Esophagus squamous epithelium (tissue), 5 donors: Measurements from ENCODE around the gene CARF. TPM values are rescaled to one million over a fixed set of nuclear protein-coding genes. Genes with fewer than 3 reads are reported as not detected.
A peak's percentile ranks its signal among the peaks of the same experiment; 100 is the strongest.

Experiments used
- DNase-seq: peaks from one replicate; lab custom pipeline; 2025; lab: John Stamatoyannopoulos, UW
- H3K27ac ChIP-seq, 4 donors: fragments of 200-600 bp; sonication (generic); one replicate each; pipeline ENCODE4 v1.5.1; 2016 to 2019; ENCODE audit warnings: mild to moderate bottlenecking in 1 of 4
- H3K27me3 ChIP-seq, 4 donors: fragments of 200-600 bp; sonication (generic); 1 replicate in 3 of 4; 2 replicates in 1 of 4; pipeline versions ENCODE4 v1.5.1 to v1.6.0; 2017 to 2021; ENCODE audit warnings: antibody characterized with exemption in 1 of 4
- H3K36me3 ChIP-seq, 3 donors: fragments of 200-600 bp; sonication (generic); one replicate each; pipeline ENCODE4 v1.5.1; 2016 to 2019
- H3K4me1 ChIP-seq, 3 donors: fragments of 200-600 bp; sonication (generic); one replicate each; pipeline ENCODE4 v1.5.1; 2017 to 2019
- H3K4me3 ChIP-seq, 4 donors: fragments of 200-600 bp; sonication (generic); 1 replicate in 3 of 4; 2 replicates in 1 of 4; pipeline ENCODE4 v1.5.1; 2016 to 2019; ENCODE audit warnings: mild to moderate bottlenecking in 2 of 4, moderate library complexity in 1 of 4
- H3K9me3 ChIP-seq, 3 donors: fragments of 200-600 bp; sonication (generic); one replicate each; pipeline ENCODE4 v1.5.1; 2016 to 2019
- CTCF ChIP-seq, 6 experiments: fragments of 450-650 bp in 4 of 6; fragments of 200-600 bp in 2 of 6; sonication (generic) in 2 of 6; IDR thresholded peaks; one replicate each; pipeline ENCODE4 v1.5.1; 2016 to 2019; ENCODE audit warnings: antibody characterized with exemption in 6 of 6, mild to moderate bottlenecking in 4 of 6, moderate library complexity in 4 of 6
- POLR2A ChIP-seq, 4 donors: fragments of 450-650 bp; IDR thresholded peaks; one replicate each; pipeline ENCODE4 v1.6.1; 2017; ENCODE audit warnings: antibody characterized with exemption in 4 of 4, mild to moderate bottlenecking in 4 of 4, moderate library complexity in 3 of 4
- WGBS, 2 donors: methylation state at CpG; one replicate each; pipeline ENCODE4 v1.1.5; 2018; 5-methylcytosine and 5-hydroxymethylcytosine counted together
- intact Hi-C: fragments of 100-400 bp; cut with DNase I; formaldehyde crosslinking; loops from one replicate; pipeline ENCODE4 v1.15.0; 2022
- total RNA-seq, 4 donors: library from RNA; depleted of rRNA; stranded (reverse); fragments of >200 nt; gene quantifications; one replicate each; pipeline ENCODE4 v1.1.0, GENCODE V29; 2016
- donor health status: DM: yes; HTN: yes; CAD: no.

CARF gene
- total RNA-seq, 4 donors from 2014 or later: 2.4 to 11.6 (median 3.7) TPM

DNA sequence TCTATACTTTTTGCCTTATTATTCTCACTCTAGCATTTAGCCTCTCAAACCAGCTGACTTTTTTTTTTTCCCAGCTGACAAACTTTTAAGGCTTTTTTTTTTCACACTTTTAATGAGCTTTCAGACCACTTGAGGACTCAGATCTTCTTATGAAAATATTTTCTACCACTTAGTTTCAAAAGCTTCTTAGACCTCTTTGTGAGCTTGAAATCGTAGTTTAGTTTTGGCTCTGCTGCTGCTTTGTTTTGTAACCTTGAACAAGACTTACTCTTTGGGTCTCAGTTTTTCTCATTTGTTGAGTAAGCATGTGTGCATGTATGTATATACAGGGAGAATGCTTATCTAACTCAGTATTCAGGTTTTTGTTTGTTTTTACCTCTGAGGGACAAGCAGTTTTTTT is 106.1 kb downstream of the CARF start:
- intact Hi-C loops: no loop called here
- WGBS, 2 donors: 0 to 4% methylated on average over 1 of the region's 1 CpG
- H3K9me3 ChIP-seq: no peaks in the 10 kb centered on the region
- peaks cover 13 to 76% (median 18%) of the 10 kb centered on the region in 3 donors for H3K4me1 ChIP-seq
- no peaks in the 10 kb centered on the region for H3K36me3 ChIP-seq
- no peak for DNase-seq
- no peaks in the 10 kb centered on the region for H3K27me3 ChIP-seq
- TF ChIP-seq CTCF (IDR thresholded peaks at IDR 0.05) (no peak), POLR2A (IDR thresholded peaks at IDR 0.05) (no peak)
- H3K27ac ChIP-seq: peak overlapping the region in 2 of 4 donors; percentile 43 to 52
- H3K4me3 ChIP-seq: peak overlapping the region in 3 of 4 donors; percentile 14 to 88 (median 82)

DNA sequence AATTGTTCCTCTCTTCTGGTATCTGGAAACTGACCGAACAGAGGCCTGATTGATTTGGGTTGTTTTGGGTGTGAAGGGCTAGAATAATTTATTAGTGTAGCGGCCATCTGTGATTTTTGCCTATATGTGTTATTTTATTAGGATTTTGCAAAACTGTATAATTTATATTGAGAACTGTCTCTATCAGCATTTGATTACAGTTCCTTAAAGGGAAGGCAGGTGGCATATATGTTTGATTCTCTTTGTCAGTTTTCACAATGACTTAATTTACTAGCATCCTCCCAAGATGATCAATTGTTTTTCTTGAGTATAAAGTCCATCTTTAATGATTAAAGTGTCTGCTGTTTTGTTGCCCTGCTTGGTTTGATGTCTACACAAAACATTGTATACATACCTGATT is 107.1 kb downstream of the CARF start:
- intact Hi-C loops: no loop called here
- Histone ChIP-seq H3K27ac (peak overlapping the region in 1 of 4 donors; percentile 52), H3K4me1 (peaks cover 13 to 68% (median 18%) of the 10 kb centered on the region in 3 donors), H3K27me3 (no peaks in the 10 kb centered on the region), H3K9me3 (no peaks in the 10 kb centered on the region), H3K36me3 (no peaks in the 10 kb centered on the region), H3K4me3 (peak overlapping the region in 2 of 4 donors; percentile 82 to 88)
- DNase-seq: no peak
- 70 to 84% methylated on average over 2 of the region's 2 CpGs for WGBS, 2 donors
- TF ChIP-seq POLR2A (IDR thresholded peaks at IDR 0.05) (no peak), CTCF (IDR thresholded peaks at IDR 0.05) (peak in 3 of 6 experiments; percentile 10 to 29 (median 15))

DNA sequence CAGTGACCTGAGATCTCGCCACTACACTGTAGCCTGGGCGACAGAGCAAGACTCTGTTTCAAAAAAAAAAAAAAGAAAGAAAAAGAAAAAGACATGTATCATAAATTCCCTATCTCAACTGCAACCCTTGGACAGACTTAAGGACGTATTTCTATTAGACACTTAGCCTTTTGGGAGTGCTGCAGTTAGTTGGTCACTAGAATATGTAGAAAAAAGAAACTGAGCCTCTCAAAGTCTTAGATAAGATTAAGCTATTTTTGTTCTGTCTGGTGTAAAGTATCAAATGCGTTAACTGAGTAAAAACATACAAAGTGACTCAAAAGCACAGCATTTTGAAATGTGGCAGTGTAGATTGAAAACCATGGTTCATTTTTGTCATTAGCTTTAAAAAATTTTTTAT is 109.9 kb downstream of the CARF start:
- no peaks in the 10 kb centered on the region for H3K27me3 ChIP-seq
- H3K9me3 ChIP-seq: no peaks in the 10 kb centered on the region
- intact Hi-C loops: no loop called here
- peak overlapping the region in 2 of 4 donors; percentile 48 for H3K27ac ChIP-seq
- H3K4me1 ChIP-seq: peaks cover 2 to 54% (median 2%) of the 10 kb centered on the region in 3 donors
- H3K4me3 ChIP-seq: no peak overlapping the region
- DNase-seq: no peak
- no peak for TF ChIP-seq CTCF (IDR thresholded peaks at IDR 0.05)
- TF ChIP-seq POLR2A (IDR thresholded peaks at IDR 0.05): no peak
- H3K36me3 ChIP-seq: no peaks in the 10 kb centered on the region
- WGBS, 2 donors: 62 to 89% methylated on average over 4 of the region's 4 CpGs

DNA sequence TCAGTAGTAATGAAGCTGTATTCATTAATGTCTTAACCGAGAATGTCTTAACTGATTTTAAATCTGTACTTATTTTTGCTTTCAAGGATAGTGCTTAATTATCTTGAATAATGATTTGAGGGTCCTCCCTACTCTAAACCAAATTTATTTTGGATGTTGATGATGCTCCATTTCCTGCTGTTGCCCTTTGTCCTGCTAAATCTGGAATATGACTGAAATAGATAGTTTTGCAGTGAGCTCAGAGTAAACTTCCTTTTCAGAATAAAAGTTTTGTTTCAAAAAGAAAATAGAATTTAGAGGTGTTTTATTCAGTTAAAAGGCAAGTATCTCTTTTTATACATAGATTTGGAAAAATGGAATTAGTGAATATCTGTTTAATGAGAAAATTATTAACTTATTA is 110.7 kb downstream of the CARF start:
- WGBS, 2 donors: 40 to 75% methylated on average over 1 of the region's 1 CpG
- no peak for DNase-seq
- Histone ChIP-seq H3K27me3 (no peaks in the 10 kb centered on the region), H3K4me1 (peaks cover 0 to 47% (median 2%) of the 10 kb centered on the region in 3 donors), H3K27ac (peak overlapping the region in 2 of 4 donors; percentile 6 to 48), H3K36me3 (peaks cover 0 to 2% (median 0%) of the 10 kb centered on the region in 3 donors), H3K4me3 (no peak overlapping the region), H3K9me3 (no peaks in the 10 kb centered on the region)
- no peak for TF ChIP-seq CTCF (IDR thresholded peaks at IDR 0.05)
- TF ChIP-seq POLR2A (IDR thresholded peaks at IDR 0.05): no peak
- intact Hi-C loops: no loop called here

- H3K27me3 ChIP-seq: no peaks in the 10 kb centered on the region
- H3K27ac ChIP-seq: no peak overlapping the region
- no peak overlapping the region for H3K4me3 ChIP-seq
- H3K36me3 ChIP-seq: peaks cover 0 to 3% (median 0%) of the 10 kb centered on the region in 3 donors
- DNase-seq: no peak
- intact Hi-C loops: no loop called here
- TF ChIP-seq CTCF (IDR thresholded peaks at IDR 0.05) (no peak), POLR2A (IDR thresholded peaks at IDR 0.05) (no peak)
- peaks cover 0 to 27% (median 0%) of the 10 kb centered on the region in 3 donors for H3K4me1 ChIP-seq
- H3K9me3 ChIP-seq: no peaks in the 10 kb centered on the region
These were observed 113.5 kb downstream of the CARF start for GRCh38 chr2:203025592-203025991.
